GM12878 (cell line): Measurements from ENCODE around the gene C4orf33.

Experiments
- CREB1 ChIP-seq: IDR thresholded peaks from 2 replicates; pipeline ENCODE4 v1.6.1; 2012; ENCODE audit warnings: low read depth, mild to moderate bottlenecking, inconsistent platforms
- EP300 ChIP-seq, 2 experiments: fragments of 150-350 bp in 1 of 2; IDR thresholded peaks; 2 replicates each; pipeline ENCODE4 v1.6.1; 2011 to 2012; ENCODE audit warnings: low read depth in 2 of 2, low read length in 2 of 2, borderline replicate concordance in 1 of 2, improper control_type of control experiment in 1 of 2, inconsistent platforms in 1 of 2; ENCODE audit not compliant: control insufficient read depth in 1 of 2
- JUND ChIP-seq: IDR thresholded peaks from 2 replicates; pipeline ENCODE4 v1.6.1; 2012; ENCODE audit warnings: low read depth, mild to moderate bottlenecking, low read length, improper control_type of control experiment, moderate library complexity
- NRF1 ChIP-seq: conservative IDR thresholded peaks from 2 replicates; pipeline ENCODE4 v1.6.1; 2011; ENCODE audit warnings: mild to moderate bottlenecking, low read depth, low read length, improper control_type of control experiment
- SMC3 ChIP-seq: IDR thresholded peaks from 2 replicates; pipeline ENCODE4 v1.6.1; 2011; ENCODE audit warnings: low read length, improper control_type of control experiment, borderline replicate concordance
- SPI1 ChIP-seq: IDR thresholded peaks from 2 replicates; pipeline ENCODE4 v1.6.1; 2011; ENCODE audit warnings: low read depth, mild to moderate bottlenecking, low read length, moderate library complexity, borderline replicate concordance; ENCODE audit not compliant: insufficient read depth
- ZBTB11 ChIP-seq: fragments of 450-650 bp; formaldehyde crosslinking; IDR thresholded peaks from 2 replicates; pipeline ENCODE4 v1.5.0; 2022; ENCODE audit warnings: mild to moderate bottlenecking, missing genetic modification characterization
- TF ChIP-seq, protein P1 (sequence below), 3 experiments: IDR thresholded peaks in 2 of 3; conservative IDR thresholded peaks in 1 of 3; 2 replicates each; pipeline ENCODE4 v1.5.1; 2011; ENCODE audit warnings: low read depth in 3 of 3, low read length in 3 of 3, mild to moderate bottlenecking in 3 of 3, control low read depth in 2 of 3, moderate library complexity in 2 of 3, inconsistent platforms in 1 of 3, mixed read lengths in 1 of 3; ENCODE audit not compliant: control insufficient read depth in 2 of 3, insufficient read depth in 1 of 3; ENCODE audit errors: extremely low read depth in 1 of 3
- TF ChIP-seq, protein P2 (sequence below): IDR thresholded peaks from 2 replicates; pipeline ENCODE4 v1.6.1; 2012; ENCODE audit warnings: low read length, inconsistent platforms

GRCh38 chr4:129153700-129154099, 57.7 kb downstream of the C4orf33 start:
- TF ChIP-seq, protein P1, sequence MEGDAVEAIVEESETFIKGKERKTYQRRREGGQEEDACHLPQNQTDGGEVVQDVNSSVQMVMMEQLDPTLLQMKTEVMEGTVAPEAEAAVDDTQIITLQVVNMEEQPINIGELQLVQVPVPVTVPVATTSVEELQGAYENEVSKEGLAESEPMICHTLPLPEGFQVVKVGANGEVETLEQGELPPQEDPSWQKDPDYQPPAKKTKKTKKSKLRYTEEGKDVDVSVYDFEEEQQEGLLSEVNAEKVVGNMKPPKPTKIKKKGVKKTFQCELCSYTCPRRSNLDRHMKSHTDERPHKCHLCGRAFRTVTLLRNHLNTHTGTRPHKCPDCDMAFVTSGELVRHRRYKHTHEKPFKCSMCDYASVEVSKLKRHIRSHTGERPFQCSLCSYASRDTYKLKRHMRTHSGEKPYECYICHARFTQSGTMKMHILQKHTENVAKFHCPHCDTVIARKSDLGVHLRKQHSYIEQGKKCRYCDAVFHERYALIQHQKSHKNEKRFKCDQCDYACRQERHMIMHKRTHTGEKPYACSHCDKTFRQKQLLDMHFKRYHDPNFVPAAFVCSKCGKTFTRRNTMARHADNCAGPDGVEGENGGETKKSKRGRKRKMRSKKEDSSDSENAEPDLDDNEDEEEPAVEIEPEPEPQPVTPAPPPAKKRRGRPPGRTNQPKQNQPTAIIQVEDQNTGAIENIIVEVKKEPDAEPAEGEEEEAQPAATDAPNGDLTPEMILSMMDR (IDR thresholded peaks at IDR 0.05 in 2 of 3, conservative IDR thresholded peaks at IDR 0.05 in 1 of 3; ENCODE audit: control insufficient read depth in 2 of 3, extremely low read depth in 1 of 3, insufficient read depth in 1 of 3, low read depth in 3 of 3, low read length in 3 of 3): no peak
- TF ChIP-seq SMC3 (no peak), EP300 (IDR thresholded peaks at IDR 0.05; ENCODE audit: borderline replicate concordance in 1 of 2, control insufficient read depth in 1 of 2, low read depth in 2 of 2, low read length in 2 of 2) (no peak), JUND (no peak), CREB1 (no peak), ZBTB11 (no peak), SPI1 (no peak), NRF1 (no peak)
- TF ChIP-seq, protein P2, sequence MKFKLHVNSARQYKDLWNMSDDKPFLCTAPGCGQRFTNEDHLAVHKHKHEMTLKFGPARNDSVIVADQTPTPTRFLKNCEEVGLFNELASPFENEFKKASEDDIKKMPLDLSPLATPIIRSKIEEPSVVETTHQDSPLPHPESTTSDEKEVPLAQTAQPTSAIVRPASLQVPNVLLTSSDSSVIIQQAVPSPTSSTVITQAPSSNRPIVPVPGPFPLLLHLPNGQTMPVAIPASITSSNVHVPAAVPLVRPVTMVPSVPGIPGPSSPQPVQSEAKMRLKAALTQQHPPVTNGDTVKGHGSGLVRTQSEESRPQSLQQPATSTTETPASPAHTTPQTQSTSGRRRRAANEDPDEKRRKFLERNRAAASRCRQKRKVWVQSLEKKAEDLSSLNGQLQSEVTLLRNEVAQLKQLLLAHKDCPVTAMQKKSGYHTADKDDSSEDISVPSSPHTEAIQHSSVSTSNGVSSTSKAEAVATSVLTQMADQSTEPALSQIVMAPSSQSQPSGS: no peak
